HepG2 (cell line): ENCODE data around the gene TCAIM.

Experiments
- FOXJ3 ChIP-seq: sonication (generic); formaldehyde crosslinking; IDR thresholded peaks from 2 replicates; pipeline ENCODE4 v1.4.0; 2020; ENCODE audit warnings: missing genetic modification reagents, mild to moderate bottlenecking, borderline replicate concordance
- FOXM1 ChIP-seq: sonication (generic); formaldehyde crosslinking; IDR thresholded peaks from 2 replicates; pipeline ENCODE4 v1.5.0; 2020; ENCODE audit warnings: missing genetic modification reagents
- HDAC2 ChIP-seq: sonication (generic); formaldehyde crosslinking; IDR thresholded peaks from 2 replicates; pipeline ENCODE4 v1.4.0; 2020; ENCODE audit warnings: missing genetic modification reagents
- PCBP2 ChIP-seq: fragments of 200-400 bp; formaldehyde crosslinking; optimal IDR thresholded peaks from 2 replicates; pipeline ENCODE3; 2018; ENCODE audit warnings: low read length, low read depth; ENCODE audit not compliant: poor library complexity, severe bottlenecking
- RFX5 ChIP-seq: IDR thresholded peaks from 2 replicates; pipeline ENCODE4 v1.6.1; 2011; ENCODE audit warnings: low read depth, low read length, improper control_type of control experiment
- SALL2 ChIP-seq: sonication (generic); formaldehyde crosslinking; IDR thresholded peaks from 2 replicates; pipeline ENCODE4 v1.8.1; 2023; ENCODE audit warnings: mild to moderate bottlenecking, missing genetic modification reagents, inconsistent platforms
- ZMYM4 ChIP-seq: sonication (generic); formaldehyde crosslinking; IDR thresholded peaks from 2 replicates; pipeline ENCODE4 v1.8.1; 2023; ENCODE audit warnings: mild to moderate bottlenecking, missing genetic modification reagents
- ZNF329 ChIP-seq: sonication (generic); formaldehyde crosslinking; IDR thresholded peaks from 2 replicates; pipeline ENCODE4 v1.9.0; 2021; ENCODE audit warnings: low read depth, mild to moderate bottlenecking, missing genetic modification reagents

DNA sequence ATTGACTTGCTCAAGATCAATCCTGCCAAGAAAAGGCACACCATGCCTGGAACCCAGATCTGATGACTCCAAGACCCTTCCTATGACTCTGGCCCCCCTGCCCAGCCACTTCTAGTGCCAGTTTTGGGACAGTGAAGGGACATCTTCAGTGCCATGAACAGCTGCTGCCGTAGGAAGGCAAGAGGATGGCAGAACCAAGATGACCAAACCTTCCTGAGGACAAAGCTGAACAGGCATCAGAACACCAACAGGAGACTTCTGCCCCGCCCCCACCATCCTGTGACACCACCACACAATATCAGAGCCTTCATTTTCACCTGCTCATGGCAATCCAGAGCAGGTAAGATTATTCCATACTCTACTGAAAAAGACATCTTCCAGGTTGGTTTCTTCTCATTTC lies 105.9 kb downstream of the TCAIM start:
- TF ChIP-seq RFX5 (no peak), SALL2 (CRISPR knock-in tag) (no peak), HDAC2 (CRISPR knock-in tag) (no peak), PCBP2 (no peak), FOXM1 (CRISPR knock-in tag) (no peak), FOXJ3 (CRISPR knock-in tag) (no peak), ZNF329 (CRISPR knock-in tag) (no peak), ZMYM4 (CRISPR knock-in tag) (no peak)
